Spleen (tissue), 7 donors: ENCODE data around the gene AP3S1.
A peak's percentile ranks its signal among the peaks of the same experiment; 100 is the strongest.

Experiments used
- CTCF ChIP-seq, 11 experiments: fragments of 200-600 bp in 7 of 11; fragments of 450-650 bp in 4 of 11; sonication (generic) in 4 of 11; IDR thresholded peaks in 8 of 11; conservative IDR thresholded peaks in 3 of 11; 1 replicate in 7 of 11; 2 replicates in 4 of 11; pipeline versions ENCODE4 v1.4.0 to v1.8.0; 2016 to 2021; ENCODE audit warnings: antibody characterized with exemption in 11 of 11, inconsistent platforms in 4 of 11, mild to moderate bottlenecking in 1 of 11
- POLR2A ChIP-seq, 3 donors: fragments of 450-650 bp; IDR thresholded peaks; one replicate each; pipeline ENCODE4 v1.5.1; 2017; ENCODE audit warnings: antibody characterized with exemption in 3 of 3, mild to moderate bottlenecking in 1 of 3
- POLR2AphosphoS5 ChIP-seq, 3 donors: sonication (generic); formaldehyde crosslinking; IDR thresholded peaks; one replicate each; pipeline ENCODE4 v1.5.1; 2017; ENCODE audit warnings: antibody characterized with exemption in 3 of 3
- donor health status: DM: no; HTN: no; CAD: no; lungs with moderate emphysema.
- donor health status: DM: no; HTN: no; CAD: no.
- donor health status: DM: no; HTN: no; CAD: no.

GRCh38 chr5:115842089-115842935, 577 bp downstream of the AP3S1 start:
- TF ChIP-seq POLR2A (IDR thresholded peaks at IDR 0.05) (no peak), CTCF (IDR thresholded peaks at IDR 0.05 in 8 of 11, conservative IDR thresholded peaks at IDR 0.05 in 3 of 11) (peak in 3 of 11 experiments; percentile 5 to 30 (median 6)), POLR2AphosphoS5 (IDR thresholded peaks at IDR 0.05) (no peak)
